HG03139 (cell line): Measurements from ENCODE around the gene NINL.
"Not testable (repeated sequence)": the region's sequence is repeated elsewhere in the genome, so short reads cannot be mapped to it uniquely, and the experiment has no call there.

Experiments used
- ATAC-seq: cut with Tn5 transposase; IDR thresholded peaks from one replicate; pipeline ENCODE4 v1.9.1; 2021; ENCODE audit not compliant: unreplicated experiment

NINL gene

GRCh38 chr20:25552977-25553376, 32.4 kb downstream of the NINL start:
- ATAC-seq: no peak

- ATAC-seq: no peak
Observed at GRCh38 chr20:25551413-25552215, 33.7 kb downstream of the NINL start.

- not testable (repeated sequence) for ATAC-seq
Observed at GRCh38 chr20:25550645-25551337, 34.5 kb downstream of the NINL start.

- ATAC-seq: no peak
Observed at GRCh38 chr20:25549843-25550477, 35.4 kb downstream of the NINL start.

- no peak for ATAC-seq
Observed at GRCh38 chr20:25549172-25549773, 36.1 kb downstream of the NINL start.

GRCh38 chr20:25548613-25549086, 36.7 kb downstream of the NINL start:
- no peak for ATAC-seq

- no peak for ATAC-seq
Observed at GRCh38 chr20:25547999-25548398, 37.3 kb downstream of the NINL start.

- ATAC-seq: no peak
Observed at GRCh38 chr20:25547063-25547462, 38.3 kb downstream of the NINL start.

- ATAC-seq: no peak
Observed at GRCh38 chr20:25546048-25546447, 39.3 kb downstream of the NINL start.

GRCh38 chr20:25545171-25545570, 40.2 kb downstream of the NINL start:
- no peak for ATAC-seq

- ATAC-seq: no peak
Observed at GRCh38 chr20:25544734-25545133, 40.6 kb downstream of the NINL start.

GRCh38 chr20:25544311-25544710, 41.0 kb downstream of the NINL start:
- no peak for ATAC-seq

GRCh38 chr20:25543068-25543467, 42.3 kb downstream of the NINL start:
- ATAC-seq: no peak

- ATAC-seq: no peak
Observed at GRCh38 chr20:25541676-25542075, 43.7 kb downstream of the NINL start.

GRCh38 chr20:25539742-25540672, 45.3 kb downstream of the NINL start:
- no peak for ATAC-seq

GRCh38 chr20:25538838-25539665, 46.3 kb downstream of the NINL start:
- ATAC-seq: no peak

- no peak for ATAC-seq
Observed at GRCh38 chr20:25537890-25538289, 47.4 kb downstream of the NINL start.

- no peak for ATAC-seq
Observed at GRCh38 chr20:25535762-25536161, 49.6 kb downstream of the NINL start.

GRCh38 chr20:25534845-25535244, 50.5 kb downstream of the NINL start:
- ATAC-seq: no peak
